SH-SY5Y (cell line): ENCODE data around the gene FBXO3.

Experiments used
- GATA2 ChIP-seq: IDR thresholded peaks from 2 replicates; pipeline ENCODE4 v1.6.1; 2011; ENCODE audit warnings: mild to moderate bottlenecking, low read depth, low read length
- GATA3 ChIP-seq: IDR thresholded peaks from 2 replicates; pipeline ENCODE4 v1.6.1; 2011; ENCODE audit warnings: low read depth, mild to moderate bottlenecking, low read length, moderate library complexity

DNA sequence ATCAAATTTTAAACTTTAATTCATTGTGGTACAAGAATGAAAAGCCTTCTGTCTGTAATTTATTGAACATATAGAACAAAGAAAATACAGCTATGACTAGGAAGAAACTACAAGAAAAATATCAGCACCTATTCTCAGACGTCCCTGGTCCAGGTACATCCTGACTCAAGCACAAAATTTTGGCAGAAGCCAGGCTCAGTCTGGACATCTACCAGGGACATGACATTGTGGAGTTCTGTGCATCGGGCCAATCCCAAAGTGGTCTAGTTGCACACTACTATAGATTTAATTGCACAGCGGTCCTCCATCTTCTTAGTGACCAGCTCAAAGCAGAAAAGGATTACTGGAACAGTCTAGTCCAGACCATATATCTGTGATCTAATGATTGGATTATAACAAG lies 22.4 kb downstream of the FBXO3 start:
- TF ChIP-seq GATA3 (no peak), GATA2 (no peak)
